ENCODE measurements around the gene SAMD3. TPM values are rescaled to one million over a fixed set of nuclear protein-coding genes. Genes with fewer than 3 reads are reported as not detected.

SAMD3 gene
- total and polyA plus RNA-seq, 2 of the 8 experiments (the other 6 are each of a cell fraction or from before 2014, with no cell fraction given): 1.8 to 1.9 TPM

- no peaks in the 10 kb centered on the region for H3K79me1 ChIP-seq (ENCODE audit: low read depth, low read length)
- no peaks in the 10 kb centered on the region for H3K27me3 ChIP-seq (replicated peaks in 1 of 4; ENCODE audit: control insufficient read depth in 3 of 4, extremely low read depth in 1 of 4, insufficient read depth in 3 of 4, low read length in 3 of 4)
- 93% methylated on average over 8 of the region's 8 CpGs; no CpG with 5 or more reads in 1 of the 2 experiments for WGBS, 2 experiments (ENCODE audit: extremely low coverage in 1 of 2, insufficient coverage in 1 of 2, insufficient read length in 1 of 2, insufficient replicate concordance in 2 of 2, low coverage in 1 of 2, low lambda C conversion rate in 2 of 2, missing lambda C conversion rate in 1 of 2)
- H3K4ac ChIP-seq (replicated peaks; ENCODE audit: insufficient read length, low read depth, low read length): no peak overlapping the region
- CTCF ChIA-PET (ENCODE audit: partially characterized antibody): interaction anchor here (1.3 kb wide), 1 partner anchor 23 kb away, joined by 3 read pairs; no protein-coding TSS in a partner anchor
- no peak overlapping the region for H3K9ac ChIP-seq (replicated peaks in 1 of 4; ENCODE audit: extremely low read depth in 1 of 4, low read depth in 3 of 4, low read length in 3 of 4)
- H2AFZ ChIP-seq (ENCODE audit: low read length): no peak overlapping the region
- H3K18ac ChIP-seq (ENCODE audit: extremely low read depth, low read length): no peak overlapping the region
- H4K20me1 ChIP-seq (replicated peaks in 1 of 2; ENCODE audit: control insufficient read depth in 1 of 2, insufficient read depth in 2 of 2, low read length in 2 of 2): no peaks in the 10 kb centered on the region
- H2BK20ac ChIP-seq (ENCODE audit: low read length): no peak overlapping the region
- DNase-seq (ENCODE audit: low read depth in 1 of 2, low spot score in 2 of 2) (no peak), FAIRE-seq (no peak)
- H3K79me2 ChIP-seq (ENCODE audit: control insufficient read depth in 1 of 2, insufficient read depth in 2 of 2, low read length in 2 of 2): no peaks in the 10 kb centered on the region
- no peak overlapping the region for H2AK5ac ChIP-seq (ENCODE audit: low read depth, low read length)
- no peak overlapping the region for H2BK15ac ChIP-seq (ENCODE audit: low read length)
- no peak overlapping the region for H4K91ac ChIP-seq (replicated peaks; ENCODE audit: insufficient read length, low read length)
- H3K4me3 ChIP-seq (ENCODE audit: extremely low read depth in 1 of 4, insufficient read depth in 2 of 4, low read depth in 3 of 4, low read length in 4 of 4): no peak overlapping the region
- H3K14ac ChIP-seq (ENCODE audit: insufficient read length): no peak overlapping the region
- H3K4me1 ChIP-seq (replicated peaks in 1 of 4; ENCODE audit: control insufficient read depth in 3 of 4, insufficient read depth in 4 of 4, low read length in 3 of 4): no peaks in the 10 kb centered on the region
- H4K8ac ChIP-seq (ENCODE audit: extremely low read depth, insufficient read depth, low read length): no peak overlapping the region
- peaks cover 8 to 20% of the 10 kb centered on the region in 2 experiments for H3K9me3 ChIP-seq (ENCODE audit: insufficient read depth in 2 of 2, low read depth in 1 of 2, low read length in 1 of 2)
- H3K4me2 ChIP-seq (ENCODE audit: insufficient read depth in 1 of 2, low read depth in 2 of 2, low read length in 2 of 2): no peak overlapping the region
- no peak overlapping the region for H2BK5ac ChIP-seq (ENCODE audit: low read depth, low read length)
- H3K23me2 ChIP-seq (ENCODE audit: low read depth, low read length): no peaks in the 10 kb centered on the region
- H3K36me3 ChIP-seq (ENCODE audit: control insufficient read depth in 2 of 4, insufficient read depth in 4 of 4, low read length in 3 of 4): peaks cover 0 to 4% (median 0%) of the 10 kb centered on the region in 4 experiments; a peak in 2 of 8 replicates
- H2BK12ac ChIP-seq (ENCODE audit: low read depth, low read length): no peak overlapping the region
- TF ChIP-seq TCF12 (IDR thresholded peaks at IDR 0.05; ENCODE audit: low read depth, low read length) (no peak), GABPA (IDR thresholded peaks at IDR 0.05; ENCODE audit: borderline replicate concordance, insufficient read depth, low read length) (no peak), EP300 (IDR thresholded peaks at IDR 0.05; ENCODE audit: borderline replicate concordance in 1 of 2, low read depth in 2 of 2, low read length in 2 of 2) (no peak), SP1 (IDR thresholded peaks at IDR 0.05; ENCODE audit: low read depth, low read length) (no peak), EZH2 (IDR thresholded peaks at IDR 0.05; ENCODE audit: low read depth, low read length, severe bottlenecking) (no peak)
- no peak overlapping the region for H3K23ac ChIP-seq (ENCODE audit: insufficient read length)
- no peak overlapping the region for H3K56ac ChIP-seq (replicated peaks; ENCODE audit: insufficient read length, low read depth, low read length)
- H4K5ac ChIP-seq (ENCODE audit: insufficient read length, low read depth, low read length): no peak overlapping the region
- POLR2A ChIA-PET (ENCODE audit: partially characterized antibody): no interaction called here
- H2BK120ac ChIP-seq (replicated peaks; ENCODE audit: low read depth, low read length): no peak overlapping the region
- H3K27ac ChIP-seq (ENCODE audit: low read depth, low read length): no peak overlapping the region
Observed at GRCh38 chr6:130189531-130190397, 33.0 kb downstream of the SAMD3 start.

Measured in H1 (cell line).